HG03196 (cell line): ENCODE measurements around the gene ADRM1.

ENCODE experiments used
- ATAC-seq: cut with Tn5 transposase; IDR thresholded peaks from one replicate; pipeline ENCODE4 v1.9.1; 2021; ENCODE audit not compliant: unreplicated experiment

ADRM1 gene

DNA sequence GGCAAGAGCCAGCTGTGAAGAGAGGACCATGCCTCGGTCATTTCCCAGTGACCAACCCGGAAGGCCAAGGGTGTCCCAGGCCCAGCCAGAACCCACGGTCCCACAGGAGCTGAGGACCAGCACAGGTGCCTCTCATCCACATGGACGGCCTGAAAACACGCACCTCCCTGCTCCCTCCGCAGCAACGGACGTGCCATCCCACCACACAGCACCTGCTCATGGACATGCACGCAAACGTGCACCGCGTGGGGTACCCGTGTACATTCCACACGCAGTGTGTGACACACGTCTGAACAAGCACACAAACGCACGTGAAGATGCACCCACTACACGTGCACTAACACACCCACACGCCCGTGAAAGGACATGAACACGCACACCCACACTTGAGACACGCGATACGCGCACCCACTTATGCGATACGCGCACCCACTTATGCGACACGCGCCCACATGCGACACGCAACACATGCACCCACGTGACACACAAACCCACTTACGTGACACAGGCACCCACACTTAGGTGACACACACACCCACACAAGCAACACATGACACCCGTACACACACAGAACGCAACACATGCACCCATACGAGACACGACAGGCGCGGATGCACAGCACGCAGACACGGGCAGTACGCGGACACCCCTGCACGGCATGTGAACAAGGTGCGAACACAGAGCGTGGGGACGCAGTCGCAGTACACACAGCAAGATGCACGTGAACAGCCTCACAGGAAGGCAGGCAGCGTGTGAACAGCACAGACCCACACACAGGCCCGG is 34.2 kb downstream of the ADRM1 start:
- no peak for ATAC-seq

DNA sequence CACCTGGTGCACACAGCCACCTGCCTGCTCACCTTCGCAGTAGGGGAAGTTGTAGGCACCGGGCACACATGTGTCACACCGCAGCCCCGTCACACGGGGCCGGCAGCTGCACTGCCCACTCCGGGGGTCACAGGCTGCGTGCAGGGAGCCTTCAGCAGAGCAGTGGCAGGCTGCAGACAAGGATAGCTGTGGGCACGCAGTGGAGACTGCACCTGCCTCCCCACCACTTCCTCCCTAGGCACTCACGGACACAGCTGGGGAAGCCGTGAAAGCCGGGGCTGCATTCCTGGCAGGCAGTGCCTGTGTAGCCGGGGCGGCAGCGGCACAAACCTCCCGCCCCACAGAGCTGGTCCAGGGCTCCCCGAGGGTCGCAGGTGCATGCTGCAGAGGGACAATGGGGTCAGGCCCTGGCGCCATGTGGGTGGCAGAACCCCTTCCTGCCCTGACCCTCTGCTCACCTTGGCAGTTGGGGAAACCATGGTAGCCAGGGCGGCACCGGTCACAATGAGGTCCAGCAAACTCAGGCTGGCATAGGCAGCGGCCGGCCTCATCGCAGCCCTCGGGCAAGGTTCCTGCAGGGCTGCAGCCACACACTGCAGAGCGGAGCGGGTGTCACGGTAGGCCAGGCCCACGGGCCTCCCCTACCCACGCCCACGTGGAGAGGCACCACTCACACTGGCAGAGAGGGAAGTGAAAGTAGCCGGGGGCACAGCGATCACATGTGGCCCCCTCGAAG is 34.9 kb downstream of the ADRM1 start:
- no peak for ATAC-seq

DNA sequence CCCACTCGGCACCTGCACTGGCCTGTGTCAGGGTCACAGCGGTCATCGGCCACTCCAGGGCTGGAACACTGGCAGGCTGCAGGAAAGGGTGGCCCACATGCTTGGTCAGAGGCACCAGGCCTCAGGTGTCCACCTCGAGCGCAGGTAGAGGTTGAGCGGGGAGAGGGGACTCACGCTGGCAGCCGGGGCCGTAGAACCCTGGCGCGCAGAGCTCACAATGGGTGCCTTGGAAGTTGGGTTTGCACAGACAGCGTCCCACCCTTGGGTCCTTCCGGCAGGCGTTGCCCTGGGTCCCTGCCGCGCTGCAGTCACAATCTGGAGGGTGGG is 35.5 kb downstream of the ADRM1 start:
- ATAC-seq = no peak

DNA sequence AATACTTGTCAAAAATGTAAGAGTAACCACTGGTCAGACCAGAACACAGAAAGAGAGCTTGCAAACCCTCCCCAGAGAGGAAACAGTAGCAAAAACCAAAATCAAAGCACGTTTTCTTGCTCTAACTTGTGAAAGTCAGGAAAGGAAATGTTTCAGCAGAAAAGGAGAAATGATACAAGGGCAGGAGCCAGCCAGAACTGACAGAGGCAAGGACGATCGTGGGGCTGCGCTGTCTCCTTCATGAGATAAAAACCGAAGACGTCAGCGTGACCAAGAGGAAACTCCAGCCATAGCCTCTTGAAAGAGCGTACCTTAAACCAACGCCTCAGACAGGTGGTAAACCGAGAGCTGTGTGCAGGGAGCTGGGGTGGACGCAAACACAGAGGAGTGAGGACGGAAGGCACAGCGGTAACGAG is 36.9 kb downstream of the ADRM1 start:
- peak; percentile 65 for ATAC-seq

DNA sequence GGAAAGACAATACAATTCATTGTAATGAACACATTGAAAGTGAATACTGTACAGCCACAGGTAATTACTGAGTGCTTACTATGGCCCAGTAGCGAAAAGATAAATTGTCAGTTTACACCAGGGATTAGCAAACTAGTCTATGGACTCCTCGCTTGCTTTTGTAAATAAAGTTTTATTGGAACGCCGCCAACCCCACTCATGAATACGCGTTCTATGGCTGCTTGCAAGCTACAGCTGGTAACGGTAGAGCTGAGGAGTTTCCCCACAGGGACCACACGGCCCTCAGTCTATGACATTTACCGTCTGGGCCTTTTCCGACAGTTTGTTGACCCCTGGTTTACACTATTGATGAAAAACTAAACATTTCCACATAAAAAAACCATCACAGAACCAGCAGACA is 40.1 kb downstream of the ADRM1 start:
- ATAC-seq = no peak

DNA sequence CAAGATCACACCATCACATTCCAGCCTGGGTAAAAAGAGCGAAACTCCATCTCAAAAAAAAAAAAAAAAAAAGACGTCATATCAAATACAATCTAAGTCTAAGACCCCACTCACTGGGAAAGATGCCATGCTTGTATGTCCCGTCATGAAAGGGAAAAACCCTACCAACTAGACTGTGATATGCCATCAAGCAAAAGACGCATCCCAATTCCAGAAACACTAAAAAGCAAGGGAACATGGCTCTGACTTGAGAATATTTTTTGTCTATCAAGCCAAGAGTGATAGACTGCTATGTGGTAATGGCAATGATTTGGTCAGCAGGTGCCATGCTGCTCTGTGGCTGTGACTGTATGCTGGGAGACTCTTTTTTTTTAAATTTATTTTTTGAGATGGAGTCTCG is 41.3 kb downstream of the ADRM1 start:
- ATAC-seq = no peak

DNA sequence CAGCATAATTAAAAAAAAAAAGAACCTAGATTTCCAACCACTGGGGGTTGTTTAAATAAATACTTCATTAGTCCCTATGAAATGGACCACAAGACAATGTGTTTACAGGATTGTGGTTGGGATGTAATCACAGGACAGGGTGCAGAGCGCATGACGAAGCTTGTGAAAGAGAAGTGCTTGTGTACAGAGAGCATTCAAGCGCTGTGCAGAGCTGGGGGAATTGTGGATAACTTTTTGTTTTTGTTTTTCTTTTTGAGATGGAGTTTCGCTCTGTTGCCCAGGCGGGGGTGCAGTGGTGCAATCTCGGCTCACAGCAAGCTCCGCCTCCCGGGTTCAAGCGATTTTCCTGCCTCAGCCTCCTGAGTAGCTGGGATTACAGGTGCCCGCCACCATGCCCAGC is 42.0 kb downstream of the ADRM1 start:
- ATAC-seq = no peak

DNA sequence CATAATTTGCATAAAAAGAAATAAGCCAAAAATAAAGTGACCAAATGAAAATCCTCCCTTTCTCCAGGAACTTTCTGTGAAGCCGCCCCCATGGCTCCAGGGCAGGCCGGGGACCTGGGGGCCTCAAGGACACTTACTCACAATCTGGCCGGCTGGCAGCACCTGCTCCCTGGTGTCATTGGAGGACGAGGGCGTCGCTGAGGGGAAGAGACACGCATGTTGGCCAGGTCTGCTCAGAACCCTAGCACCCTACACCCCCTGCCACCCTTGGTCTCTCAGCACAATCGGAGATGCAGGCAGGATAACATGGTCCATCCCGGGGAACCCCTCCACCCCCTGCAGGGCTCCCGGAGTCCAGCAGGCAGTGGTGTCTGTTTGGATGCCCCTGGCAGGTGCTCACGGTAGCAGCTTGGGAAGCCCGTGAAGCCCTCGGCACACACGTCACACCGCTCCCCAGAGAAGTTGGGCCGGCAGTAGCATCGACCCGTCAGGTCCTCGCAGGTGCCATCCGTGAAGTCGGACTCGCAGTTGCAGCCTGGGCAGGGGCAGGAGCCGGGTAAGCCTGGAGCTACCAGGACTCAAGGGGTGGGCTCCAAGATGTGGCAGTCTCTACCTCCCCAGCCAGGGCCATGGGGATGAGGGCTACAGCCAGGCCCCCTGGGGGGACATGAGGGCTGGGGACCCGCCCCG is 43.0 kb downstream of the ADRM1 start:
- ATAC-seq = no peak

DNA sequence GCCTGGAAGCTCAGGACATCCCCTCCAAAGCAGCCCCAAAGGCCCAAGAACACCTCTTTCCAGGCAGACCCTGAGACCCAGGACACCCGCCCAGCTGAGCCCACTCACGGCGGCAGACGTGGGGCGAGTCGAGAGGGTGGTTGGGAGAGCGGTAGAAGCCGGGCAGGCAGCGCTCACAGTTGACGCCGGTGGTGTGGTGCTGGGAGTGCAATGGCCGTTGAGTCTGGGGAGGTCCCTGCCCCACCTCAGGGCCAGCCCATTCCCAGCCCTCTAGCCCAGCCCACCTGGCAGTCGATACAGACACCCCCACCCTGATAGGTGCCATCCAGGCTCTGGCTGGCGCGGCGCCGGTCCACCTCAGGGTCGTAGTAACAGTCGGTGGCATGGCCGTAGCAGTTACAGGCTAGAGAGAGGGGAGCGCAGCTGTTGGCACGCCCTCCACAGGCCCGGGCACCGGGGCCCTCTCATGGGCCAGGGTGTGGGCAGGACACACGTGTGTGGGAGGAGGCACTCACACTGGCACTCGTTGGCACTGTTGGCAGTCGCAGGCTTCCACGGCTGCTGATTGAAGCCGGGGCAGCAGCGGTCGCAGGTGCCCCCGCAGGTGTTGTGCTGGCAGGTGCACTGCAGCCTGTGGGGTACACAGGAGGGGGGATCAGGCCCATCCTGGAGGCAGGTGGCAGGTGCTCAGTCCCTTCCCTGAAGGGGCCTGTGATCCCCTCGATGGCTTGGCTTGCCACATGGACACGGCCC is 43.8 kb downstream of the ADRM1 start:
- no peak for ATAC-seq

DNA sequence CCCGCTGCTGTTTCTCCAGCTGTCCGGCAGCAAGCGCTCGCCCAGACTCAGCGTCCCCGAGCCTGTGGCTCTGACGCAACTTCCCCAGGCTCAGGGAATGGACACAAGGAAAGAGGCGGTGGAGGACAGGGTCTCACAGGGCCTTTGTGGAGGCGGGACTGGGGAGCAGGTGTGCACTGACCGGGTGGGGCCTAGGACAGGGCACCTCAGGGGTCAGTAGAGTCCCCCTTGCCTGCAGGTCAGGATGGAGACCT is 44.3 kb downstream of the ADRM1 start:
- ATAC-seq = no peak

DNA sequence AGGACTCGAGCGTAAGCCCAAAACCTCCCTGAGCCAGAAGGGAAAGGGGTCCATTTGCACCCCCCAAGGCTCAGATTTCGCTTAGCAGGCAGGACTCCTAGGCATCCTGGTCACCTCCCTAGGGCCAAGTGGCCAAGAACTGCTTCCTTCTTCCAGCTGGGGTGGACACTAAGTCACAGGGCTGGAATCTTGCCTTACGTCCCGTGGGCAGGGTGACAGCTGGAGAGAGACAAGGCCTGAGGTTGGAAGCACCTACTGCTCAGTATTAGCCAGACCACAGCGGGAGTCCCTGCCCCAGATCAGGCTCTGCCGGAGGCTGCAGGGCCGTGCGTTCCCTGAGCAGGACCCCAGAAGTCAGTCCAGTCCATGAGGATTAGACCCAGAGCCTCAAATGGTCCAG is 44.6 kb downstream of the ADRM1 start:
- ATAC-seq = no peak

DNA sequence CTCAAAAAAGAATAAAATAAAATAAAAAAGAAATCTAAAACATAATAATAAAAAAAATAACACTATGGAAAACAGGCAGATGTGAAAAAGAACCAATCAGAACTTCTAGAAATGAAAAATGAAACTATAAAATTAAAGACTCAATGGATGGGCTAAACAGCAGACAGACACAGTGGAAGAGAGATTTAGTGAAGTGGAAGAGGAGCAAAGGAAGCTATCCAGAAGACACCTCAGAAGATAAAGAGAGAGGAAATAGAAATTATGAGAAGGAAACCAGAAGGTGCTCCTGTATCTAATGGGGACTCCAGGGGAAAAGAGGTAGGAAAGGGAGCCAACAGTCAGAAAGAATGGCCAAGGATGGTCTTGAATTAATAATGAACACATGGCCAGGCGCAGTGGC is 45.8 kb downstream of the ADRM1 start:
- no peak for ATAC-seq

DNA sequence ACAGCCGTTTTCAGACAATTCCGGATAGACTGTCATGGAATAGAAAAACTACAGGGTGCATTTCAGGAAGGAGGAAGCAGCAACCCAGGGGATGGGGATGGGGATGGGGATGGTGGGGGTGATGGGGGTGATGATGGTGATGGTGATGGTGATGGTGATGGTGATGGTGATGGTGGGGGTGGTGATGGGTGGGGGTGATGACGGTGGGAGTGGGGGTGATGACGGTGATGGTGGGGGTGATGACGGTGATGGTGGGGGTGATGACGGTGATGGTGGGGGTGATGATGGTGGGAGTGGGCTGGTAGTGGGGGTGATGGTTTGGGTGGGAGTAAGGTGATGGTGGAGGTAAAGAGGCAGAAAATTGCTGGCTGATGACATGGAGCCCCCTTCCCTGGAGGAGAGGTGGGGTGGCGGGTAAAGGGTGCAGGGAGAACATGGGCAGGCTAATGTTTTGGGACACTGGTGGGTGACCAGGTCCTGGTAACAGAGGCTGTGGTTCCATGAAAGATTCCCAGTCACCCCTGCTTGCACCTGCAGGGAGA is 46.8 kb downstream of the ADRM1 start:
- ATAC-seq = no peak

DNA sequence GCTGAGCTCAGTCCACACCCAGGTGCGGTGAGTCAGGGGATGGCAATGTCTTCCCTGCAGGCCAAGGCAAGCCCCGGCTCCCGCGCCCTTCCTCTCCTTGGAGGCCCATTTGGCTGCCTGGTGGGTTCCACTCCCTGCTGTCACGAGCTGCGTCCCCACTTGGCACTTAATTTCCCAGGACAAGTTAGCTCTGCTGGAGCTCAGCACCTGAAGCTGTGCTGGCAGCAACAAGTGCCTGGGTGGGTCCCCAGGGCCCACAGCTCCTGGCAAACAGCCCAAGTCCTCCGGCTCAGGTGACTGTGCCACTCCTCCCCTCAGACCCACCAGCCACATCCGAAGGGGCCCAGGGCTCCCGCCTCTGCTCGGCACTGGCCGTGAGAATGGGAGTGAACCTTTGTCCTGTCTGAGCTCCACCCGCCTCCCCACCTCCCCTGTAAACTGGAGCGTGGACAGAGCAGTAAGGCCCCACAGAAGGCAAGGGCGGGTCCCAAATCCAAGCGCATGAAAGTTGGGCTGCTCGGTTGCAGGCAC is 47.4 kb downstream of the ADRM1 start:
- ATAC-seq = no peak

DNA sequence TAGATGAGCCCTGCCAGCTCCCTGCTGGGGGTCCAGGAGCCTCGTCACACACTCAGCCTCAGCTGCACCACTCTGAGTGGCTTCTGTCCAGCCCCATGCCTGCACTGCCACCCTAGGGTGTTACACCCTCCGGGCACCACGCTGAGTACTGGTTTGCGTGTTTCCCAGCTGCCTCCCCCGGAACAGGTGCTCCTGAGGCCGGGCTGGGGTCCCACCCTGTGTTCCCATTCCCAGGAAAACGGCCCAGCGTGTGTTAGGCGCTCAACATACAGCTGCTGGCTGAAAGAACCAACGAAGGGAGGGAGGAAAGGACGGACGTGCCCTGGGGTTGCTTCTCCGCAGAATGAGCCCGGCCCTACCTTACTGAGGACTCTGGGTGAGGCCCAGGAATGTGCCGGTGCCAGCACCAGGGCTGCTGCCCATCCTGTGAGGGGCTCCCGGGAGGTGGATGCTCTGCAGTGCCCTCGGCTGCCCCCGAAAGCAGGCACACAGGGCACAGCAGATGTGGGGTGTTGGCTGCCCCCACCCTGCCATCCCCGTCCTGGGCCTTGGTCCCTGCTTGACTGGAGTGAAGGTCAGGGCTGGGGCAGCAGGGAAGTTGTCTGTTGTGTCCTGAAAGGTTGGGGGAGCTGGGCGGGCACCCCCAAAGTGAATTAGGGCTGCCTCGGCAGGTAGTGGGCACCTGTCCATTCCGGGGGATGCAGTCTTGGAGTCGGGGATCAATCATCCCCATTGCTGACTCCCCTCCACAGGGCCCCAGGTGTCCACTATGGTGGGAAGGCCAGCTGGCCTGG is 48.0 kb downstream of the ADRM1 start:
- no peak for ATAC-seq

DNA sequence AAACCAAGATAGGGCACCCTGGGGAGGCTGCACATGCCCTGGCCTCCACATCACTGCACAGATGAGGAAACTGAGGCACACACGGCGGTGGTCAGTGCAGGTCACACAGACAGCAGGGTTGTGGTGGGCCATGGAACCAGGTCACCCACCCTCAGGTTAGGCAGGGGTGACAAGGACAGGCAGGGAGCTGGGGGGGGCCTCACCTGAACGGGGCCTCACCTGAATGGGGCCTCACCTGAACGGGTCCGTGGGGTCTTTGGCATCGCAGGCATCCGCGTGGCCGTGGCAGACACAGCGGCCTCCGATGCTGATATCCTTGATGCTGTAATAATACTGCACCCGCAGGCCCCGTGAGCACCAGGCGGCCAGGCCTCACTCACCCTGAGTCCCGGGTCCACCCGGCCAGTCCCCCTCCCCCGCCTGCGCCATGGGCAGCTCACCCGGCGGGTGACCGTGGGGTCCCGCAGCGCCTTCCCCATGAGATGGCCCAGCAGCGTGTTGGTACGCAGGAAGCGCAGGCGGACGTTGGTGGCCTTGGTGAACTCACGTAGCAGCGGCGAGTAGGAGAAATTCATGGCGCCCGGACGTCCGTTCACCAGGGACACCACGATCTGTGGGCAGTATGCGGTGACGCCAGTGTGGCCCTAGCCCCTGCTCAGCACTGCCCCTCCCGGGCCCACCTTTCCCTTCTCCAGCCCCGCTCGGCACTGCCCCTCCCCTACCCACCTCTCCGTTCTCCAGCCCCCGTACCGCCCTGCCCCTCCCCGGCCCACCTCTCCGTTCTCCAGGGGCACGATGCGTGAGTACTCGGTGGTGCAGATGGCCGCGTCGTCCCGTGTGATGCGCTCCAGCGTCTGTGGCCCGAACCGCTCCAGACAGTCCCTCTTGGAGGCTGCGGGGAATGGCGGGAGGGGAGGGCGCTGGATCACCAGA is 48.9 kb downstream of the ADRM1 start:
- ATAC-seq = no peak

DNA sequence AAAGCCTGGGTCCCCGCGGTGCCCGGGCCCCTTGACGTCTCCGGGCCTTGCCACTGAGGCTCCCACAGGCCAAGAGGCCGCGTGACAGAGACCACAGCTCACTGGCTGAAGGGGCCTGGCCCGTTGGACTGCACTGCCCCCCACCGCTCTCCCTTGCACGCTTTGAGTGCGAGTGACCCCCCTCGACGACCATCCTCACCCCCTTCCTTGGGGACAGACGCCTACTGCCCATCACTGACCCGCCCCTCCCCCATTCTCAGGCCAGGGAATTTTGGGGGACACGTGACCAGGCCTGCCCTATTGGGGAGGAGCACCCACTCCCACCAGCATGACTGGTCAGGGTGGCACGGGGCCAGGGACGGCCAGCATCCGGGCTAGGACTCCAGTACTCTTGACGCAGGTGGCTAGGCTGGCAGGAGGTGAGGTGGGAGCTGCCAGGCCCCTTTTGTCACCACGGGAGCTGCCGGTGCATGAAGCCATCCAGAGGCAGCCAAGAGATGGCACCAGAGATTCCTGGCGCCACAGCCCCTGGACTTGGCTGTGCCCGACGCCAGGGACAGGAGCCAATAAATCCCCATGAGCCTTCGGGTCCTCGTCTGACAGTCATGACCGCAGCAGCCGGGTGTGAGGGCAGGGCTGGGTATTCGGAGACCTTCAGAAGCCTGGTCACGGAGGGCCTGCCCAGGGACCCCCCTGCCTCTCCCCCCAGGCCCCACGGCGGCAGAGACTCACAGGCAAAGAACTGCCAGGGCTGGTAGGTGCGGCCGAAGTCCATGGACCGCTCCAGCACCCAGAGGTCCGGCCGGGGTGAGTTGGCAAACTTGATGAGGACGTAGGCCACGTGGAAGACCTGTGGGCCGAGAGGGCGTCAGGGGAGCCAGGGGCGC is 49.8 kb downstream of the ADRM1 start:
- no peak for ATAC-seq

DNA sequence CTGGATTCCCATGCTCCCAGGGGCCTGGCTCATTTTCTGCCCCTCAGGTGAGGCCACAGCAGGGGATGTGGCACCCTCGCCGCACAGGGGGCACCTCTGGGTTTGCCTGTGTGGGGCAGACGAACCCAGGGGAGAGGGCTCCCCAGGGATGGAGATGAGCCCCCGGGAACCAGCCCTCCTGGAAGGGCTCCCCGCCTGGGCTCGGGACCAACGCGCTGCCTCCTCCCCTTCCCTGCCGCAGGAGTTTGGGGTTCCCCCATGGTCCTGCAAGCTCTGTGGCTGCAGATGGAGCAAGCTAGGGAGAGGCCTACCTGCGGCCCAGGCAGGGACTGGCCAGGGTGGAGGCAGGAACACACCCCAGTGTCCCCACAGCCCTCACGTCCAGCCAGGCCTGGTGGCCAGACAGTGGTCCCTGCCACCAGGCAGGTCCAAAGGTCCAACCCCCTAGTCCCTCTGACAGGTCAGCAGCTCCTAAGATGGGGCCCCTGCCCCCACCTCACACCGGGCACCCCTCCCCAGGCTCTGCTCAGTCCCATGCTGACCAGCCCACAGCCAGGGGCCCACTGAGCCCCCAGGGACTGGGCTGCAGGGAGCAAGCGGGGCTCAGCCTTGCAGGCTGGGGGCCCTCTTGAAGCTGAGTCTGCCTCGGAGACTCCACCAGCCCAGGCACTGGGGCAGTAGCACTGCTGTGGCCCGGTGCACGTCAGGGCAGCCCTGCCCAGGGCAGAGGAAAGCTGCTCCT is 50.7 kb downstream of the ADRM1 start:
- no peak for ATAC-seq
